WI38 (cell line): ENCODE data around the gene NECAB2.

ENCODE experiments used
- H3K4me3 ChIP-seq: 2 replicates; pipeline ENCODE4 v1.5.1; 2011; ENCODE audit warnings: low read depth, mild to moderate bottlenecking, control low read depth, low read length
- TF ChIP-seq, protein P1 (sequence below): IDR thresholded peaks from 2 replicates; pipeline ENCODE4 v1.5.1; 2012; ENCODE audit warnings: low read depth, mild to moderate bottlenecking, control low read depth, low read length

NECAB2 gene

DNA sequence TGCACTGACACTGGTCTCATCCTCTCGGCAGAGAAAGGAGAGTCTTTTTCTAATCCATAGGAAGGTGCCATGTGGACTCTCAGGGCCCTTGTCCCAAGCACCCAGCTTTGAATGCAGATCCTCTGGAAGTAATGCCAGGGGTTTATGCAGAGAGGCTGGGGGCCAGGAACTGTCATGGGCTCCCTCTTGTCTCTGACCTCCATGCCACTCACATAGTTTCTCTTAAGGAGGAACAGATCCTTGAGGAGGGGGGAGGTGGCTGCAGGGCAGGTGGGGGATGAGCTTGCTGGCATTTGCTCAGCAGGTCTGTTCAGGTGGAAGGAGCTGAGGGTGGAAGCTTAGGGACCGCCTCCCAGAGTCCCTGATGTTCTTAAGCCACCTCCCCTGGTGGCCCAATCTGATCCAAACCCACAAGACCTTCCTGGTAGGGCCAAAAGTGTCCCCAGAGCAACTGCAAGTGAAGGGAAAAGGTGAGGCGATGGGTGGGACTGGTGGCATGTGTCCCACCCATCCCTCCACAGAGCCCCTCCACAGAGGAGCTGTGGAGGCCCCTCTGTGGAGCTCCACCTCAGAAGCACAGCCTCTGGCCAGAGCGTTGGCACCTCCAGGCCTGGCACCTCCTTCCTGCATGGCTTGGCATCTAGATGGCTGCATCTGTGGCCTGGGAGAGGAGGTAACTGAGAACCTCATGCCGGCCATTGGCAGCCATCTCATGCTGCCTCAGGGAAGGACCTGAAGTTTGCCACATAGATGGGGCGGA is 9.2 kb downstream of the NECAB2 start:
- TF ChIP-seq, protein P1, sequence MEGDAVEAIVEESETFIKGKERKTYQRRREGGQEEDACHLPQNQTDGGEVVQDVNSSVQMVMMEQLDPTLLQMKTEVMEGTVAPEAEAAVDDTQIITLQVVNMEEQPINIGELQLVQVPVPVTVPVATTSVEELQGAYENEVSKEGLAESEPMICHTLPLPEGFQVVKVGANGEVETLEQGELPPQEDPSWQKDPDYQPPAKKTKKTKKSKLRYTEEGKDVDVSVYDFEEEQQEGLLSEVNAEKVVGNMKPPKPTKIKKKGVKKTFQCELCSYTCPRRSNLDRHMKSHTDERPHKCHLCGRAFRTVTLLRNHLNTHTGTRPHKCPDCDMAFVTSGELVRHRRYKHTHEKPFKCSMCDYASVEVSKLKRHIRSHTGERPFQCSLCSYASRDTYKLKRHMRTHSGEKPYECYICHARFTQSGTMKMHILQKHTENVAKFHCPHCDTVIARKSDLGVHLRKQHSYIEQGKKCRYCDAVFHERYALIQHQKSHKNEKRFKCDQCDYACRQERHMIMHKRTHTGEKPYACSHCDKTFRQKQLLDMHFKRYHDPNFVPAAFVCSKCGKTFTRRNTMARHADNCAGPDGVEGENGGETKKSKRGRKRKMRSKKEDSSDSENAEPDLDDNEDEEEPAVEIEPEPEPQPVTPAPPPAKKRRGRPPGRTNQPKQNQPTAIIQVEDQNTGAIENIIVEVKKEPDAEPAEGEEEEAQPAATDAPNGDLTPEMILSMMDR = no peak
- no peak overlapping the region for H3K4me3 ChIP-seq

GRCh38 chr16:83978401-83978904 is 10.4 kb downstream of the NECAB2 start:
- TF ChIP-seq, protein P1 = no peak
- no peak overlapping the region for H3K4me3 ChIP-seq

DNA sequence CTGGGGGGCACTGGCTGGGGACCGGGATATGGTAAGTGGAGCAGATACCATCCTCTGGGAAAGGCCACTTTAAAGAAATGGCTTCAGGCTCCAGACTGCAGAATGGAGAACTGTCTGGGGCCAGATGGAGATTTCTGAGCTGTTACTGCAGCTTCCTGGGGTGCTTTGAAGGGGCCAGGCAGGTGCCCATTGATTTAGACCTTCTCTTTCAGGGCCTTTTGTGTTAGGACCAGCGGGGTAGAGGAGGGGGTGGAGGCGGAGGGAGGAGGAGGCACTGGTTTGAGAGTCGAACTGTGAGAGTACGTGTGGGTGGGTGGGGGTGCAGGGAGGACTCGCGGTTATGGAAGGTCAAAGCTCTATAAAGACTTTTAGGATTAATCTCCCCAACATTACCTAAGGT is 11.4 kb downstream of the NECAB2 start:
- TF ChIP-seq, protein P1 = no peak
- no peak overlapping the region for H3K4me3 ChIP-seq

- no peak overlapping the region for H3K4me3 ChIP-seq
- TF ChIP-seq, protein P1 = no peak
Observed at GRCh38 chr16:83980794-83981193, 12.8 kb downstream of the NECAB2 start.

DNA sequence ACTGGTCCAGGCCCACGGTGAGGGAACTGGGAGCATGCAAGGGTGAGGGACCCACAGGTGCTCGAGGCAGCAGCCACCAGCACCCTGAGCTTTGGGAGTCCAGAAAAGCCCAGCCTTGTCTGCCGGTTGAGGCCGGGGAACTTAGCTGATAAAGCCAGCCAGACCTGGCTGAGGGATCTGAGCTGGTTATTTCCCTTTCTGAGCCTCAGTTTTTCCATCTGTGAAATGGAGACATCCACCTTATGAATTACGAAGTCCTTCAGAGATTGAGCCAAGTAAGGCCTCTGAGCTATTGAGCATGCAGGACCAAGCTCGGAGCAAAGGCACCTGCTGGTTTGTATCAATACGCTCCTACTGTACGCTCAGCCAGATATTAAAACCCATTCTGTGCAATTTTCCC is 13.8 kb downstream of the NECAB2 start:
- no peak overlapping the region for H3K4me3 ChIP-seq
- TF ChIP-seq, protein P1 = no peak

- TF ChIP-seq, protein P1 = no peak
- H3K4me3 ChIP-seq = no peak overlapping the region
Observed at GRCh38 chr16:83983491-83983890, 15.4 kb downstream of the NECAB2 start.

DNA sequence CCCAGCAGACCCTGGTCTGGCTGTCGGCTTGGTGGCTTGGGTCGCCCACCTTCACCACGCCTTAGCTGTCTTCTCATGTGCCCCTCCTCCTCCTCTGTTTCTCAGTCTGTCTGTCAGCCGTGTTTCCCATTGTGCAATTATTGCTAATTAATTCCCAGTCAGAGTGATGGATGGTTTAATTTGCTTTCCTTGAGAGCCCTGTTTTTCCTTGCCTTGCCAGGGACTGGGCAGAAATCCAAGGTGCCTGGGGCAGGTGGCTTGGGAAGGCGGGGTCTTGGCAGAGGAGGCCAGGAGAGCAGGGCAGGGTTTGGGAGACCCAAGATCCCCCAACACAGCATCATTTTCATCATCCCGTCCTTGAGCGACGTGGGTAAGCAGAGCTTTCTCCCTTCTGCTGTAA is 21.3 kb downstream of the NECAB2 start:
- H3K4me3 ChIP-seq = no peak overlapping the region
- TF ChIP-seq, protein P1 = no peak
